Nephron progenitor cell (in vitro differentiated cells): ENCODE results near the gene PERM1.
"Not testable (repeated sequence)": the region's sequence is repeated elsewhere in the genome, so short reads cannot be mapped to it uniquely, and the experiment has no call there.

ENCODE experiments used
- DNase-seq: peaks from one replicate; pipeline ENCODE4 v3.0.0; 2021
- H3K27ac Mint-ChIP-seq: 2 replicates; pipeline ENCODE4 v1.8.0; 2021; ENCODE audit warnings: mild to moderate bottlenecking, moderate library complexity, mixed read lengths
- H3K27me3 Mint-ChIP-seq: 2 replicates; pipeline ENCODE4 v1.8.0; 2021; ENCODE audit warnings: mild to moderate bottlenecking, low read depth, mixed read lengths; ENCODE audit not compliant: poor library complexity
- H3K36me3 Mint-ChIP-seq: 2 replicates; pipeline ENCODE4 v1.8.0; 2021; ENCODE audit warnings: low read depth, mixed read lengths
- H3K4me1 Mint-ChIP-seq: 2 replicates; pipeline ENCODE4 v1.8.0; 2021; ENCODE audit warnings: mixed read lengths
- H3K4me3 Mint-ChIP-seq: 2 replicates; pipeline ENCODE4 v1.8.0; 2021; ENCODE audit warnings: mild to moderate bottlenecking, moderate library complexity, mixed read lengths
- H3K9me3 Mint-ChIP-seq: 2 replicates; pipeline ENCODE4 v1.8.0; 2021; ENCODE audit warnings: mild to moderate bottlenecking, moderate library complexity, mixed read lengths
- CTCF ChIP-seq: fragments of 200-600 bp; sonication (generic); IDR thresholded peaks from 2 replicates; pipeline ENCODE4 v1.5.0; 2021; ENCODE audit warnings: antibody characterized with exemption

PERM1 gene

GRCh38 chr1:981955-982558 lies at the start of gene PERM1:
Gene PERM1, minus strand, starts transcription at chr1:982093. Its CDS starts 1,064 bp downstream, at chr1:981029.
- H3K27ac Mint-ChIP-seq: no peak within 1 kb of the TSS
- no peak within 1 kb of the TSS for H3K4me3 Mint-ChIP-seq
- H3K27me3 Mint-ChIP-seq: peaks cover 57% of the 10 kb centered on the region
- DNase-seq: no peak
- no peak for TF ChIP-seq CTCF
- peaks cover 6% of the 10 kb centered on the region for H3K9me3 Mint-ChIP-seq
- H3K4me1 Mint-ChIP-seq: peaks cover 9% of the 10 kb centered on the region
- H3K36me3 Mint-ChIP-seq: peaks cover 4% of the 10 kb centered on the region

- not testable (repeated sequence) for H3K4me3 Mint-ChIP-seq, DNase-seq, H3K27ac Mint-ChIP-seq, H3K36me3 Mint-ChIP-seq, H3K9me3 Mint-ChIP-seq
- Mint-ChIP-seq H3K27me3 (peaks cover 24% of the 10 kb centered on the region), H3K4me1 (peaks cover 17% of the 10 kb centered on the region)
Measured at GRCh38 chr1:1030867-1031658, 49.2 kb upstream of the PERM1 start.

- Mint-ChIP-seq H3K4me3 (no peak overlapping the region), H3K36me3 (no peaks in the 10 kb centered on the region), H3K4me1 (peaks cover 28% of the 10 kb centered on the region), H3K9me3 (no peaks in the 10 kb centered on the region), H3K27me3 (peaks cover 8% of the 10 kb centered on the region), H3K27ac (no peak overlapping the region)
- no peak for DNase-seq
- TF ChIP-seq CTCF: no peak
Measured at GRCh38 chr1:1027791-1028190, 45.9 kb upstream of the PERM1 start.

GRCh38 chr1:1026599-1027413 lies 44.9 kb upstream of the PERM1 start:
- H3K4me1 Mint-ChIP-seq: peaks cover 30% of the 10 kb centered on the region
- peaks cover 2% of the 10 kb centered on the region for H3K27me3 Mint-ChIP-seq
- H3K9me3 Mint-ChIP-seq: no peaks in the 10 kb centered on the region
- no peak overlapping the region for H3K27ac Mint-ChIP-seq
- DNase-seq: no peak
- TF ChIP-seq CTCF: no peak
- H3K4me3 Mint-ChIP-seq: no peak overlapping the region
- H3K36me3 Mint-ChIP-seq: no peaks in the 10 kb centered on the region

- DNase-seq: no peak
- H3K27me3 Mint-ChIP-seq: no peaks in the 10 kb centered on the region
- H3K9me3 Mint-ChIP-seq: no peaks in the 10 kb centered on the region
- no peaks in the 10 kb centered on the region for H3K36me3 Mint-ChIP-seq
- H3K27ac Mint-ChIP-seq: no peak overlapping the region
- H3K4me3 Mint-ChIP-seq: no peak overlapping the region
- H3K4me1 Mint-ChIP-seq: peaks cover 29% of the 10 kb centered on the region
- TF ChIP-seq CTCF: no peak
Measured at GRCh38 chr1:1025730-1026129, 43.8 kb upstream of the PERM1 start.
